Heart left ventricle (tissue), 13 donors: ENCODE measurements around the gene CALU.

ENCODE experiments used
- CTCF ChIP-seq, 12 donors: fragments of 200-600 bp; sonication (generic) in 4 of 12; IDR thresholded peaks; one replicate each; pipeline versions ENCODE4 v1.5.0 to v1.8.0; 2018 to 2022; ENCODE audit warnings: antibody characterized with exemption in 12 of 12, mild to moderate bottlenecking in 5 of 12
- POLR2A ChIP-seq, 2 donors: fragments of 450-650 bp; IDR thresholded peaks; one replicate each; pipeline ENCODE4 v1.6.1; 2017; ENCODE audit warnings: antibody characterized with exemption in 2 of 2, mild to moderate bottlenecking in 2 of 2, moderate library complexity in 2 of 2
- donor health status: ischemic (EF 13 %, LVEDD 7.1; RV severe dilation, severe dysfunction).
- donor health status: DM: no; HTN: yes; CAD: no.
- donor health status: DM: no; HTN: no; CAD: no.
- donor health status: ischemic (EF 25% LVEDD 6.9; RV normal size, moderate dysfunction).
- donor health status: ischemic (EF 25% LVEDD 5.7; RV mildly dilated, moderate dysfunction).
- donor health status: ischemic (EF 35%, LVEDD 5.7; RV mildly dilated, moderate dysfunction).
- donor health status: nonischemic (EF 11% LVEDD 7.7; RV severe dilation, severe dysfunction).
- donor health status: DM: yes; HTN: yes; CAD: no.
- donor health status: PGD.
- donor health status: ischemic (EF 29% LVEDD 5.4; RV normal size, mild dysfunction).
- donor health status: nonischemic (EF 23%, LVEDD 6.1; RV moderate dilation, normal function).

- TF ChIP-seq CTCF (IDR thresholded peaks at IDR 0.05) (no peak), POLR2A (IDR thresholded peaks at IDR 0.05) (no peak)
These were observed 16.8 kb downstream of the CALU start for GRCh38 chr7:128755819-128756476.
